PC-3 (cell line): ENCODE results near the gene KRTAP4-12. TPM values are rescaled to one million over a fixed set of nuclear protein-coding genes. Genes with fewer than 3 reads are reported as not detected.
"Not testable (repeated sequence)": the region's sequence is repeated elsewhere in the genome, so short reads cannot be mapped to it uniquely, and the experiment has no call there.

ENCODE experiments used
- ATAC-seq: fragments of 200-7000 bp; cut with Tn5 transposase; 2 replicates; pipeline ENCODE4 v1.9.1; 2020; ENCODE audit warnings: mild to moderate bottlenecking, moderate library complexity
- Bru-seq: library from RNA; stranded (reverse); fragments of 400-500 nt; gene quantifications from one replicate; lab custom pipeline; 2021; lab: Mats Ljungman, UMichigan
- BruChase-seq, 2 experiments: library from RNA; stranded (reverse); fragments of 400-500 nt; gene quantifications; one replicate each; lab custom pipeline; 2021; lab: Mats Ljungman, UMichigan
- BruUV-seq: library from RNA; stranded (reverse); fragments of 400-500 nt; replicated peaks from 2 replicates; lab custom pipeline; 2021; lab: Mats Ljungman, UMichigan
- CTCF ChIA-PET: fragments of 300-600 bp; sonication (Branson Sonifier 250); formaldehyde crosslinking; loops from one replicate; lab custom pipeline; 2022; ENCODE audit warnings: antibody characterized with exemption; lab: Charles Lee
- POLR2A ChIA-PET: fragments of 300-600 bp; sonication (Branson Sonifier 250); formaldehyde crosslinking; loops from one replicate; lab custom pipeline; 2022; ENCODE audit warnings: antibody characterized with exemption; ENCODE audit not compliant: unreplicated experiment; lab: Charles Lee
- DNase-seq: peaks from one replicate; pipeline ENCODE4 v3.0.0-alpha.2; 2015
- H2AFZ ChIP-seq: fragments of 300-600 bp; sonication (generic); 2 replicates; pipeline ENCODE4 v1.6.0; 2016; ENCODE audit warnings: antibody characterized with exemption, low read length
- H3F3A ChIP-seq: fragments of 300-600 bp; sonication (generic); one replicate; pipeline ENCODE4 v1.6.0; 2017; ENCODE audit warnings: antibody characterized with exemption, low read length, control low read depth, mild to moderate bottlenecking; ENCODE audit not compliant: unreplicated experiment
- H3K27ac ChIP-seq: fragments of 300-600 bp; sonication (generic); 2 replicates; pipeline ENCODE4 v1.5.1; 2016; ENCODE audit warnings: mild to moderate bottlenecking, low read length
- H3K27me3 ChIP-seq: fragments of 300-600 bp; sonication (generic); 2 replicates; pipeline ENCODE4 v1.6.1; 2016; ENCODE audit warnings: low read length, mixed read lengths
- H3K36me3 ChIP-seq: fragments of 300-600 bp; sonication (generic); 2 replicates; pipeline ENCODE4 v1.6.1; 2016; ENCODE audit warnings: low read depth, mixed run types, low read length, mixed read lengths
- H3K4me1 ChIP-seq: fragments of 300-600 bp; sonication (generic); 2 replicates; pipeline ENCODE4 v1.5.1; 2016; ENCODE audit warnings: low read length; ENCODE audit not compliant: insufficient read depth
- H3K4me2 ChIP-seq: fragments of 300-600 bp; sonication (generic); 2 replicates; pipeline ENCODE4 v1.6.0; 2016; ENCODE audit warnings: low read length
- H3K4me3 ChIP-seq: fragments of 300-600 bp; sonication (generic); 2 replicates; pipeline ENCODE4 v1.5.1; 2016; ENCODE audit warnings: mild to moderate bottlenecking, low read length, mixed read lengths
- H3K79me2 ChIP-seq: fragments of 300-600 bp; sonication (generic); 2 replicates; pipeline ENCODE4 v1.6.1; 2017; ENCODE audit warnings: low read length, mixed read lengths
- H3K9ac ChIP-seq: fragments of 300-600 bp; sonication (generic); 2 replicates; pipeline ENCODE4 v1.6.0; 2016; ENCODE audit warnings: mild to moderate bottlenecking, low read length
- H3K9me2 ChIP-seq: fragments of 300-600 bp; sonication (generic); replicated peaks from 2 replicates; pipeline ENCODE4 v1.6.1; 2016; ENCODE audit warnings: mixed run types, low read length, mixed read lengths
- H3K9me3 ChIP-seq: fragments of 300-600 bp; sonication (generic); 2 replicates; pipeline ENCODE4 v1.6.1; 2016; ENCODE audit warnings: low read length, mixed read lengths
- H4K20me1 ChIP-seq: fragments of 300-600 bp; sonication (generic); 2 replicates; pipeline ENCODE4 v1.6.1; 2016; ENCODE audit warnings: low read length, mixed read lengths
- EZH2 ChIP-seq: fragments of 300-600 bp; sonication (generic); IDR thresholded peaks from one replicate; pipeline ENCODE4 v1.6.1; 2017; ENCODE audit warnings: antibody characterized with exemption, mild to moderate bottlenecking, low read length; ENCODE audit not compliant: unreplicated experiment
- EZH2phosphoT487 ChIP-seq: fragments of 300-600 bp; sonication (generic); IDR thresholded peaks from 2 replicates; pipeline ENCODE4 v1.6.1; 2018; ENCODE audit warnings: mild to moderate bottlenecking, antibody characterized with exemption, low read length, borderline replicate concordance
- intact Hi-C: fragments of 100-400 bp; cut with micrococcal nuclease; formaldehyde crosslinking; loops from 2 replicates; pipeline ENCODE4 v1.9.0; 2023
- long read RNA-seq: library from polyadenylated mRNA; unstranded; transcript quantifications from one replicate; pipeline ENCODE4 v2.0.0, GENCODE V29; 2021; ENCODE audit not compliant: unreplicated experiment
- total RNA-seq: library from RNA; depleted of rRNA; stranded (reverse); fragments of >200 nt; gene quantifications from 2 replicates; pipeline ENCODE4 v1.2.3, GENCODE V29; 2014; rRNA removed
- TF ChIP-seq, protein P1 (sequence below): fragments of 300-600 bp; sonication (generic); conservative IDR thresholded peaks from 2 replicates; pipeline ENCODE4 v1.5.1; 2017; ENCODE audit warnings: antibody characterized with exemption, low read depth, mild to moderate bottlenecking, low read length

Gene KRTAP4-12
- total RNA-seq (not detected in 2 replicates), Bru-seq, nascent RNA (not detected), BruChase-seq, experiment 1, labeled RNA remaining after a 6-hour chase (not detected), BruChase-seq, experiment 2, labeled RNA remaining after a 2-hour chase (not detected)
- long read RNA-seq: 0 reads

- intact Hi-C loops, H3K4me3 ChIP-seq, H3K4me1 ChIP-seq, ATAC-seq, H3K27me3 ChIP-seq, H3K9ac ChIP-seq, H3F3A ChIP-seq, H3K9me2 ChIP-seq, H3K27ac ChIP-seq, POLR2A ChIA-PET, H4K20me1 ChIP-seq, H3K36me3 ChIP-seq, H3K9me3 ChIP-seq, H3K4me2 ChIP-seq, BruUV-seq, DNase-seq, H3K79me2 ChIP-seq, H2AFZ ChIP-seq, CTCF ChIA-PET: not testable (repeated sequence)
These were observed at the start of gene KRTAP4-12 for GRCh38 chr17:41123991-41124371. KRTAP4-12 (minus strand) TSS chr17:41124182; CDS start chr17:41124122, 60 bp downstream.

GRCh38 chr17:41171886-41172285, 47.9 kb upstream of the KRTAP4-12 start:
- no peaks in the 10 kb centered on the region for H3K27me3 ChIP-seq
- H3K79me2 ChIP-seq: no peaks in the 10 kb centered on the region
- POLR2A ChIA-PET: no interaction called here
- TF ChIP-seq, protein P1, sequence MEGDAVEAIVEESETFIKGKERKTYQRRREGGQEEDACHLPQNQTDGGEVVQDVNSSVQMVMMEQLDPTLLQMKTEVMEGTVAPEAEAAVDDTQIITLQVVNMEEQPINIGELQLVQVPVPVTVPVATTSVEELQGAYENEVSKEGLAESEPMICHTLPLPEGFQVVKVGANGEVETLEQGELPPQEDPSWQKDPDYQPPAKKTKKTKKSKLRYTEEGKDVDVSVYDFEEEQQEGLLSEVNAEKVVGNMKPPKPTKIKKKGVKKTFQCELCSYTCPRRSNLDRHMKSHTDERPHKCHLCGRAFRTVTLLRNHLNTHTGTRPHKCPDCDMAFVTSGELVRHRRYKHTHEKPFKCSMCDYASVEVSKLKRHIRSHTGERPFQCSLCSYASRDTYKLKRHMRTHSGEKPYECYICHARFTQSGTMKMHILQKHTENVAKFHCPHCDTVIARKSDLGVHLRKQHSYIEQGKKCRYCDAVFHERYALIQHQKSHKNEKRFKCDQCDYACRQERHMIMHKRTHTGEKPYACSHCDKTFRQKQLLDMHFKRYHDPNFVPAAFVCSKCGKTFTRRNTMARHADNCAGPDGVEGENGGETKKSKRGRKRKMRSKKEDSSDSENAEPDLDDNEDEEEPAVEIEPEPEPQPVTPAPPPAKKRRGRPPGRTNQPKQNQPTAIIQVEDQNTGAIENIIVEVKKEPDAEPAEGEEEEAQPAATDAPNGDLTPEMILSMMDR: no peak
- TF ChIP-seq EZH2 (no peak), EZH2phosphoT487 (no peak)
- CTCF ChIA-PET: interaction anchor here (0.6 kb wide), 1 partner anchor 9 kb away, joined by 3 read pairs; no protein-coding TSS in a partner anchor
- no peaks in the 10 kb centered on the region for H3K9me3 ChIP-seq
- no peak overlapping the region for H3K4me2 ChIP-seq
- intact Hi-C loops: no loop called here
- H3K9me2 ChIP-seq: no peaks in the 10 kb centered on the region
- ATAC-seq: no peak
- no peak overlapping the region for H3K9ac ChIP-seq
- H3F3A ChIP-seq: no peaks in the 10 kb centered on the region
- H3K4me1 ChIP-seq: no peaks in the 10 kb centered on the region
- DNase-seq: no peak
- BruUV-seq: no TSS peak
- H4K20me1 ChIP-seq: no peaks in the 10 kb centered on the region
- no peak overlapping the region for H2AFZ ChIP-seq
- no peaks in the 10 kb centered on the region for H3K36me3 ChIP-seq
- H3K4me3 ChIP-seq: no peak overlapping the region
- no peak overlapping the region for H3K27ac ChIP-seq

DNA sequence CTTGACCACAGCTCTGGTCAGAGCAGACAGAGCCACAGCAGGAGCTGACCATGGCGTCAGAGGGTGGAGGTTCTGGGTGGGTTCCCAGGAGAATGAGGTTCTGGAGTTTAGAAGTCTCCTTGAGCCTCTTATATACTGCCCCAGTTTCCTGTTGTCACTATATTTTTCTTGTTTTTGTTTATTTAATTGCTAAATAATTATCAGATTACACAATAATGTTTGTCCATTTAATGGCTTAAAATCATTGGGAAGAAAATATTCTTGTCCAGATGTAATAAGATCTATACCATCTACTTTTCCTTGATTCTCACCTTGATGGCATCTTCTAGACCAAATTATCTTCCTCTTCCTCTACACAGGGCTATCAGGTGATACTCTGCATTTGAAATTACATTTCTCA, 44.1 kb upstream of the KRTAP4-12 start, which contains the start of gene KRTAP4-3:
TSS of gene KRTAP4-3 (minus strand) at position 101 of the 400 bp plus-strand sequence. CDS start at position 52, 49 bp downstream.
- BruUV-seq: no TSS peak
- CTCF ChIA-PET: no interaction called here
- no peaks in the 10 kb centered on the region for H3K79me2 ChIP-seq

More for the DNA sequence above, 44.1 kb upstream of the KRTAP4-12 start, which contains the start of gene KRTAP4-3:
- Histone ChIP-seq H3K4me1 (peaks cover 9% of the 10 kb centered on the region), H3K27me3 (no peaks in the 10 kb centered on the region), H3K9me2 (no peaks in the 10 kb centered on the region), H2AFZ (no peak within 1 kb of the TSS), H3K36me3 (no peaks in the 10 kb centered on the region), H3K27ac (no peak within 1 kb of the TSS), H3K4me3 (no peak within 1 kb of the TSS), H3K9ac (no peak within 1 kb of the TSS), H3K4me2 (no peak within 1 kb of the TSS), H4K20me1 (no peaks in the 10 kb centered on the region), H3F3A (no peaks in the 10 kb centered on the region), H3K9me3 (no peaks in the 10 kb centered on the region)
- POLR2A ChIA-PET: no interaction called here
- ATAC-seq: no peak
- no peak for TF ChIP-seq EZH2phosphoT487
- no peak for TF ChIP-seq EZH2
- TF ChIP-seq, protein P1: no peak
- intact Hi-C loops: no loop called here
- no peak for DNase-seq
